ENCODE data around the gene KIF21A.
A peak's percentile ranks its signal among the peaks of the same experiment; 100 is the strongest.

The KIF21A gene

DNA sequence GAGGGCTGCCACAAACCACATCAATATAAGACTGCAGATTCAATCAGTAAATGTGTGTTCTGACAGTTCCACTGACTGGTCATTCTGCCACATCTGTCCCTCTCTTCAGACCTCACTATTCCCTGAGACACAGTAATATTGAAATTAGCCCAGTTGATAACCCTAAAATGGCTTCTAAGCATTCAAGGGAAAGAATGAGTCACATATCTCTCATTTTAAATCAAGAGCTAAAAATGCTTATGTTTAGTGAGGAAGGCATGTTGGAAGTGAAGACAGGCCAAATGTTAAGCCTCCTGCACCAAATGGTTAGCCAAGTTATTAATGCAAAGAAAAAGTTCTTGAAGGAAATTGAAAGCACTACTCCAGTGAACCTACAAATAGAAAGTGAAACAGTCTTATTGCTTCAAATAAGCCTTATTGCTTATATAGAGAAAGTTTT lies 24.5 kb upstream of the KIF21A start:
- Histone ChIP-seq H3K27ac (no peak overlapping the region), H3K36me3 (ENCODE audit: insufficient read depth, low read length) (no peaks in the 10 kb centered on the region), H3K9me3 (ENCODE audit: low read depth, low read length) (no peaks in the 10 kb centered on the region), H3K9ac (ENCODE audit: insufficient read length) (no peak overlapping the region), H3K4me3 (no peak overlapping the region)
- TF ChIP-seq POLR2AphosphoS5 (IDR thresholded peaks at IDR 0.05; ENCODE audit: borderline replicate concordance, low read depth, low read length), result no peak
- no peak for TF ChIP-seq FOXP2 (optimal IDR thresholded peaks at IDR 0.05; ENCODE audit: control extremely low read depth, extremely low read length, insufficient read depth)
- TF ChIP-seq EZH2 (IDR thresholded peaks at IDR 0.05), result no peak
- no peak for DNase-seq (ENCODE audit: low read depth, low spot score)

DNA sequence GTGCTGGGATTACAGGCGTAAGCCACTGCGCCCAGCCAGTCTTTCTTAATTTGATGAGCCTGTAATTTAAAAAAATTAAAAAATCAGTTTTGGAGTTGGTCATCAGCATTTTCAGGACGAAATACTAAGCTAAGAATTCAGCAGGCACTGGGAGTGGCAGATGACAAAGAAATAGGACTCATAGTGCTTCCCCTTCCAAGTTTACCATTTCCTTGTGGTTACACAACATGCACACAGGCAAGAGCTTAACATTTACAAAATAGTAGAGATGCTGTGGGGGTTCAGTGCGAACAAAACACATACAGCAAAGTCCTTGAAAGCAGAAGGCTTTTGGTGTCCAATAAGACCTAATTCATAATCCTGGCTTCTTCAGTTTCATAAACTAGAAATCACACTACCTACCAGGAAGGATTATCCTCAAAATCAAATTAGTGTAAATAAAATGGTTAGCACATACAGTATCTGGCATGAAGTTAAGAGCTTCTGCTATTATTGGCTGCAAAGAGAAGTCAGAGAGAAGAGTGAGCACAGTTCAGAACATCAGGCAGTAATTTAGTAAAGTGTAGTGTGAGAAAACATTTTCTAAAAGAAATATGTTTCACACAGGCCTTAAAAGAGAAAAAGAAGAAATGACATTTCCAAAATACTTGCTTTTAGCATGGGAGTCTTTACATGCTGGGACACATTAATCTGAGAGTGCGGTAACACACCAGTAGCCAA lies 22.2 kb upstream of the KIF21A start:
- DNase-seq (ENCODE audit: low read depth, low spot score), result no peak
- TF ChIP-seq EZH2 (IDR thresholded peaks at IDR 0.05), result no peak
- TF ChIP-seq POLR2AphosphoS5 (IDR thresholded peaks at IDR 0.05; ENCODE audit: borderline replicate concordance, low read depth, low read length), result no peak
- TF ChIP-seq FOXP2 (optimal IDR thresholded peaks at IDR 0.05; ENCODE audit: control extremely low read depth, extremely low read length, insufficient read depth), result no peak
- Histone ChIP-seq H3K9me3 (ENCODE audit: low read depth, low read length) (no peaks in the 10 kb centered on the region), H3K9ac (ENCODE audit: insufficient read length) (no peak overlapping the region), H3K36me3 (ENCODE audit: insufficient read depth, low read length) (no peaks in the 10 kb centered on the region), H3K27ac (no peak overlapping the region), H3K4me3 (no peak overlapping the region)

DNA sequence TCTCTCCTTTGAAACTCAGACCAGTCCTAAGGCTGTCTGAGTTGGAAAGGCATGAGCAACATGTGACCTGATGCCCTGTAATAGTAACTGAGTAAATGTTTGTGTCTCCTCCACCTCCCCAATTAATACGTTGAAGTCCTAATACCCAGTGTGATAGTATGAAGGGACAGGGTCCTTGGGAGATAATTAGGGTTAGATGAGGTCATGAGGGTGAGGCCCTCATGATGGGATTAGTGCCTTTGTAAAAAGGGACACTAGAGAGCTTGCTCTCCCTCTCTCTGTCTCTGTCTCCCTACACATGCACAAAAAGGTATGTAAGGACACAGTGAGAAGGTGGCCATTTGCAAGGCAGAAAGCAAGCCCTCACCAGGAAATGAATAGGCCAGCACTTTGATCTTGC lies 18.1 kb upstream of the KIF21A start:
- no peak overlapping the region for H3K4me3 ChIP-seq
- no peak for TF ChIP-seq POLR2AphosphoS5 (IDR thresholded peaks at IDR 0.05; ENCODE audit: borderline replicate concordance, low read depth, low read length)
- no peak for TF ChIP-seq EZH2 (IDR thresholded peaks at IDR 0.05)
- no peak for TF ChIP-seq FOXP2 (optimal IDR thresholded peaks at IDR 0.05; ENCODE audit: control extremely low read depth, extremely low read length, insufficient read depth)
- H3K27ac ChIP-seq, result no peak overlapping the region
- H3K9me3 ChIP-seq (ENCODE audit: low read depth, low read length), result no peaks in the 10 kb centered on the region
- DNase-seq (ENCODE audit: low read depth, low spot score), result no peak
- H3K9ac ChIP-seq (ENCODE audit: insufficient read length), result no peak overlapping the region
- no peaks in the 10 kb centered on the region for H3K36me3 ChIP-seq (ENCODE audit: insufficient read depth, low read length)

DNA sequence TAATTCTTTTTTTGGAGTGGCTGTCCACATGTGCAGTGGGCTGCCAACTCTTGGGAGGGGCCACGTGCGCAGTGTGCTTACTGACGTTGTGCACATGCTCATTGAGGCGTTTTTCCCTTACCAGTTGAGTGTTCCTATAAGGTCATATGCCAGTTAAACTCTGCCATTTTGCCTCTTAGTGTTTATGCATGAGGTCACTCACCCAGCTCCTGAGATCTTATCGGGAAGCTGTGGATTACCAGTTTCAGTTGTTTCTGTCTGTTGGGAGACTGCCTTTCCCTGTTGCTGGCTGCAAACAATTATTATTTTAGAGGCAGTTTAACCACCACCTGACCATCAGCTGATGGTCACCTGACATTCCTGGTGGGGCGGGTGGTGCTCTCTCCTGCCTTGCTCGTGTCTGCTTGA lies 16.1 kb upstream of the KIF21A start:
- H3K9me3 ChIP-seq (ENCODE audit: low read depth, low read length), result no peaks in the 10 kb centered on the region
- DNase-seq (ENCODE audit: low read depth, low spot score), result no peak
- H3K27ac ChIP-seq, result no peak overlapping the region
- H3K9ac ChIP-seq (ENCODE audit: insufficient read length), result no peak overlapping the region
- no peak overlapping the region for H3K4me3 ChIP-seq
- TF ChIP-seq EZH2 (IDR thresholded peaks at IDR 0.05) (no peak), FOXP2 (optimal IDR thresholded peaks at IDR 0.05; ENCODE audit: control extremely low read depth, extremely low read length, insufficient read depth) (no peak), POLR2AphosphoS5 (IDR thresholded peaks at IDR 0.05; ENCODE audit: borderline replicate concordance, low read depth, low read length) (no peak)
- H3K36me3 ChIP-seq (ENCODE audit: insufficient read depth, low read length), result no peaks in the 10 kb centered on the region

DNA sequence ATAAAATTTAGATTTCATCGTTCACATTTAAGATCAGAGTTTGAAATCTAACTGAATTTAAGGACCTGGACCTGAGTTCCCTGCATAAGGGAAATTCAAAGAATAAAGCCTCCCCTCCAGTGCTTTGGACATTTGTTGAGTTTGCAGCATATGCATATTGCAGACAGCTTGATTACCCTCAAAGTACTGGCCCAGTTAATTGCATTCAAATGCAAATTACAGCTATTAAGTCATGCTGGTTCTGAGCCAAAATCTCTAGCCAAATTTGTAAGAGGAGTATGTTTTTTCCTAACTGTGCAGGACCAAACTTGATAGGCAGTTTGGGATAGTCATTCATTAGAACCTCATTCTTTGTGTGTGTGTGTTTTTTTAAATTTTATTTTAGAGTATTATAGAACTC lies 9.1 kb upstream of the KIF21A start:
- H3K27ac ChIP-seq, result no peak overlapping the region
- no peaks in the 10 kb centered on the region for H3K36me3 ChIP-seq (ENCODE audit: insufficient read depth, low read length)
- DNase-seq (ENCODE audit: low read depth, low spot score), result peak; percentile 16
- no peak overlapping the region for H3K4me3 ChIP-seq
- TF ChIP-seq FOXP2 (optimal IDR thresholded peaks at IDR 0.05; ENCODE audit: control extremely low read depth, extremely low read length, insufficient read depth) (no peak), POLR2AphosphoS5 (IDR thresholded peaks at IDR 0.05; ENCODE audit: borderline replicate concordance, low read depth, low read length) (no peak)
- H3K9ac ChIP-seq (ENCODE audit: insufficient read length), result no peak overlapping the region
- no peaks in the 10 kb centered on the region for H3K9me3 ChIP-seq (ENCODE audit: low read depth, low read length)

DNA sequence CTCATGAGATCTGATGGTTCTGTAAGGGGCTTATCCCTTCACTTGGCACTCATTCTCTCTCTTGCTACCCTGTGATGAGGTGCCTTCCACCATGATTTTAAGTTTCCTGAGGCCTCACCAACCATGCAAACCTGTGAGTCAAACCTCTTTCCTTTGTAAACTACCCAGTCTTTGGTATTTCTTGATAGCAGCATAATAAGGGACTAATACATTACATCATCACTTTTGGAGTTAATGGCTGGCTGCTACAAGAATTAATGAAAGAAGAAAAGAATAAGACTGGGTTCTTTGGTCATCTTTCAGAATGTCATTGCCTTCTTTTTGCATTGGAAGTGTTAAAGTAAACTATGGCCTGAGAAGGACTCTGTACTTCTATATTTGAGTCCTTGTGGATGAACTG lies 5.1 kb upstream of the KIF21A start:
- TF ChIP-seq POLR2AphosphoS5 (IDR thresholded peaks at IDR 0.05; ENCODE audit: borderline replicate concordance, low read depth, low read length), result no peak
- no peak for TF ChIP-seq FOXP2 (optimal IDR thresholded peaks at IDR 0.05; ENCODE audit: control extremely low read depth, extremely low read length, insufficient read depth)
- TF ChIP-seq EZH2 (IDR thresholded peaks at IDR 0.05), result no peak

DNA sequence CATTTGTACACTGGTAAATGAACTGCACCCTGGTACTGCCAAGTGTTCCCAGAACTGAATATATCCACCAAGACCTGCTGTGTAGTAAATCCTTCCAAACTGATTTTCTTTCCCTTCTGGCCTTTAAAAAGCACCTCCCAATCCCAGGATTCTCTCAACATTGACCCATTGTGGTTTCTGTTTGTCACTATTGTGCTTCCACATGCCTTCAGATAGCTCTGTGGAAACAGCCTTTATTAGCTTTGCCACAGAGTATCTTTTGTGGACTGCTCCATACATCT lies 949 bp upstream of the KIF21A start:
- no peak for TF ChIP-seq EZH2 (IDR thresholded peaks at IDR 0.05)
- TF ChIP-seq FOXP2 (optimal IDR thresholded peaks at IDR 0.05; ENCODE audit: control extremely low read depth, extremely low read length, insufficient read depth), result no peak
- TF ChIP-seq POLR2AphosphoS5 (IDR thresholded peaks at IDR 0.05; ENCODE audit: borderline replicate concordance, low read depth, low read length), result no peak
- DNase-seq (ENCODE audit: low read depth, low spot score), result no peak
- H3K9me3 ChIP-seq (ENCODE audit: low read depth, low read length), result no peaks in the 10 kb centered on the region
- no peaks in the 10 kb centered on the region for H3K36me3 ChIP-seq (ENCODE audit: insufficient read depth, low read length)
- H3K27ac ChIP-seq, result no peak overlapping the region
- peak overlapping the region; percentile 95 for H3K4me3 ChIP-seq
- peak overlapping the region; percentile 77 for H3K9ac ChIP-seq (ENCODE audit: insufficient read length)

More for the DNA sequence above, 5.1 kb upstream of the KIF21A start:
- Histone ChIP-seq H3K27ac (no peak overlapping the region), H3K4me3 (no peak overlapping the region), H3K36me3 (ENCODE audit: insufficient read depth, low read length) (no peaks in the 10 kb centered on the region), H3K9me3 (ENCODE audit: low read depth, low read length) (no peaks in the 10 kb centered on the region), H3K9ac (ENCODE audit: insufficient read length) (no peak overlapping the region)
- DNase-seq (ENCODE audit: low read depth, low spot score), result no peak

DNA sequence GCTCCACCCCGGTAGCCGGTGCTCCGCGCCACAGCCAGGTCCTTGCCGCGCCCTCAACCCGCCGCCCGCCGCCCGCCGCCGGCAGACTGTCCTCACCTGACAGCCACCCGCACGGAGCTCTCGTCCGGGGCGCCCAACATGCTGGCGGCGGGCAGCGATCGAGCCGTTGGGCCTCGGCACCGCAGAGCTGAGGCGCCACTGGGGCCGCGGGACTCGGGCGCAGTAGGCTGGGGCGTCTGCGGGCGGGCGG lies 164 bp downstream of the KIF21A start:
- no peak for TF ChIP-seq EZH2 (IDR thresholded peaks at IDR 0.05)
- TF ChIP-seq POLR2AphosphoS5 (IDR thresholded peaks at IDR 0.05; ENCODE audit: borderline replicate concordance, low read depth, low read length), result no peak
- TF ChIP-seq FOXP2 (optimal IDR thresholded peaks at IDR 0.05; ENCODE audit: control extremely low read depth, extremely low read length, insufficient read depth), result no peak
- no peaks in the 10 kb centered on the region for H3K9me3 ChIP-seq (ENCODE audit: low read depth, low read length)
- DNase-seq (ENCODE audit: low read depth, low spot score), result no peak
- H3K36me3 ChIP-seq (ENCODE audit: insufficient read depth, low read length), result no peaks in the 10 kb centered on the region
- H3K27ac ChIP-seq, result no peak overlapping the region
- H3K9ac ChIP-seq (ENCODE audit: insufficient read length), result peak overlapping the region; percentile 77
- peak overlapping the region; percentile 95 for H3K4me3 ChIP-seq
